H9 (cell line): ENCODE results near the gene GFRA1. TPM values are rescaled to one million over a fixed set of nuclear protein-coding genes. Genes with fewer than 3 reads are reported as not detected.

Source experiments
- DNase-seq: peaks from one replicate; pipeline ENCODE4 v3.0.0-alpha.2; 2017
- H2AFZ ChIP-seq: one replicate; pipeline ENCODE4 v1.6.1; 2013; ENCODE audit warnings: mild to moderate bottlenecking, low read length, control low read depth, moderate library complexity
- H2AK5ac ChIP-seq: 2 replicates; pipeline ENCODE4 v1.6.1; 2013; ENCODE audit warnings: low read length, control low read depth, mixed read lengths; ENCODE audit not compliant: insufficient read length
- H2BK120ac ChIP-seq: one replicate; pipeline ENCODE4 v1.6.1; 2013; ENCODE audit warnings: low read depth, mild to moderate bottlenecking, low read length, control low read depth, inconsistent platforms; ENCODE audit not compliant: poor library complexity, severe bottlenecking
- H2BK12ac ChIP-seq: 2 replicates; pipeline ENCODE4 v1.6.1; 2013; ENCODE audit warnings: low read length, control low read depth, mixed read lengths, low read depth; ENCODE audit not compliant: insufficient read length
- H2BK15ac ChIP-seq: 2 replicates; pipeline ENCODE4 v1.6.1; 2013; ENCODE audit warnings: low read depth, low read length, control low read depth
- H2BK20ac ChIP-seq: one replicate; pipeline ENCODE4 v1.6.1; 2013; ENCODE audit warnings: low read depth, mild to moderate bottlenecking, low read length, control low read depth, inconsistent platforms; ENCODE audit not compliant: poor library complexity, severe bottlenecking
- H2BK5ac ChIP-seq: 2 replicates; pipeline ENCODE4 v1.6.1; 2013; ENCODE audit warnings: low read length, control low read depth, mixed read lengths; ENCODE audit not compliant: insufficient read length
- H3K14ac ChIP-seq: 2 replicates; pipeline ENCODE4 v1.6.1; 2013; ENCODE audit warnings: low read length, control low read depth; ENCODE audit not compliant: insufficient read depth
- H3K18ac ChIP-seq: 2 replicates; pipeline ENCODE4 v1.6.1; 2013; ENCODE audit warnings: low read depth, mild to moderate bottlenecking, mixed read lengths, low read length, control low read depth; ENCODE audit not compliant: insufficient read length
- H3K23ac ChIP-seq: 2 replicates; pipeline ENCODE4 v1.6.1; 2013; ENCODE audit warnings: low read length, control low read depth, mixed read lengths, low read depth; ENCODE audit not compliant: insufficient read length
- H3K23me2 ChIP-seq: 2 replicates; pipeline ENCODE4 v1.6.1; 2013; ENCODE audit warnings: low read depth, mild to moderate bottlenecking, mixed read lengths, low read length, control low read depth; ENCODE audit not compliant: insufficient read length, poor library complexity, severe bottlenecking
- H3K27ac ChIP-seq: 2 replicates; pipeline ENCODE4 v1.5.1; 2013; ENCODE audit warnings: low read length, control low read depth, mixed read lengths, low read depth; ENCODE audit not compliant: insufficient read length
- H3K27me3 ChIP-seq: 2 replicates; pipeline ENCODE4 v1.6.1; 2013; ENCODE audit warnings: low read length, control low read depth, inconsistent platforms; ENCODE audit not compliant: insufficient read depth
- H3K4ac ChIP-seq: 2 replicates; pipeline ENCODE4 v1.6.1; 2013; ENCODE audit warnings: low read depth, mild to moderate bottlenecking, control low read depth, inconsistent platforms, low read length, moderate library complexity
- H3K4me1 ChIP-seq: 2 replicates; pipeline ENCODE4 v1.6.1; 2013; ENCODE audit warnings: low read length, control low read depth, inconsistent platforms; ENCODE audit not compliant: insufficient read depth
- H3K4me2 ChIP-seq: 2 replicates; pipeline ENCODE4 v1.6.1; 2013; ENCODE audit warnings: low read length, control low read depth, mixed read lengths; ENCODE audit not compliant: insufficient read length, insufficient read depth
- H3K56ac ChIP-seq: 2 replicates; pipeline ENCODE4 v1.6.1; 2013; ENCODE audit warnings: low read depth, mild to moderate bottlenecking, mixed read lengths, low read length, control low read depth; ENCODE audit not compliant: insufficient read length
- H3K79me1 ChIP-seq: 2 replicates; pipeline ENCODE4 v1.6.1; 2013; ENCODE audit warnings: low read depth, mild to moderate bottlenecking, moderate library complexity, low read length, control low read depth, inconsistent platforms; ENCODE audit not compliant: insufficient read depth, poor library complexity, severe bottlenecking
- H3K79me2 ChIP-seq: 2 replicates; pipeline ENCODE4 v1.6.1; 2013; ENCODE audit warnings: low read length, control low read depth, inconsistent platforms; ENCODE audit not compliant: insufficient read depth
- H3K9ac ChIP-seq: 2 replicates; pipeline ENCODE4 v1.6.1; 2013; ENCODE audit warnings: low read length, control low read depth, mixed read lengths; ENCODE audit not compliant: insufficient read length; ENCODE audit errors: extremely low read depth
- H3K9me3 ChIP-seq: one replicate; pipeline ENCODE4 v1.6.1; 2013; ENCODE audit warnings: low read depth, low read length, inconsistent platforms; ENCODE audit not compliant: control insufficient read depth
- H3T11ph ChIP-seq: one replicate; pipeline ENCODE4 v1.6.1; 2013; ENCODE audit warnings: mild to moderate bottlenecking, low read length, control low read depth, inconsistent platforms
- H4K20me1 ChIP-seq: one replicate; pipeline ENCODE4 v1.6.1; 2013; ENCODE audit not compliant: control insufficient read depth, insufficient read length, insufficient read depth
- H4K5ac ChIP-seq: 2 replicates; pipeline ENCODE4 v1.6.1; 2013; ENCODE audit warnings: low read depth, mild to moderate bottlenecking, mixed read lengths, low read length, control low read depth; ENCODE audit not compliant: insufficient read length
- H4K8ac ChIP-seq: replicated peaks from 2 replicates; pipeline ENCODE4 v1.6.1; 2013; ENCODE audit warnings: low read length, control low read depth, mixed read lengths, low read depth; ENCODE audit not compliant: insufficient read length
- H4K91ac ChIP-seq: 2 replicates; pipeline ENCODE4 v1.6.1; 2013; ENCODE audit warnings: low read depth, mild to moderate bottlenecking, moderate library complexity, mixed read lengths, low read length, control low read depth; ENCODE audit not compliant: insufficient read length
- H3K27ac Mint-ChIP-seq, 3 experiments: 2 replicates in 2 of 3; 3 replicates in 1 of 3; pipeline ENCODE4 v1.8.0; 2020 to 2021; ENCODE audit warnings: mixed read lengths in 3 of 3, mild to moderate bottlenecking in 1 of 3, moderate library complexity in 1 of 3
- H3K27me3 Mint-ChIP-seq: 2 replicates; pipeline ENCODE4 v1.8.0; 2021; ENCODE audit warnings: low read depth, mild to moderate bottlenecking, moderate library complexity, mixed read lengths
- H3K36me3 Mint-ChIP-seq, 3 experiments: 2 replicates in 2 of 3; 3 replicates in 1 of 3; pipeline ENCODE4 v1.8.0; 2020 to 2021; ENCODE audit warnings: low read depth in 3 of 3, mixed read lengths in 3 of 3; ENCODE audit not compliant: insufficient read depth in 1 of 3
- H3K4me1 Mint-ChIP-seq, 2 experiments: 2 replicates each; pipeline ENCODE4 v1.8.0; 2020; ENCODE audit warnings: mixed read lengths in 2 of 2
- H3K4me3 Mint-ChIP-seq, 2 experiments: 2 replicates in 1 of 2; 3 replicates in 1 of 2; pipeline ENCODE4 v1.8.0; 2020 to 2021; ENCODE audit warnings: mild to moderate bottlenecking in 2 of 2, mixed read lengths in 2 of 2, moderate library complexity in 1 of 2
- H3K9me3 Mint-ChIP-seq, 2 experiments: 2 replicates in 1 of 2; 3 replicates in 1 of 2; pipeline ENCODE4 v1.8.0; 2020; ENCODE audit warnings: mild to moderate bottlenecking in 2 of 2, mixed read lengths in 2 of 2, moderate library complexity in 1 of 2
- CTCF ChIP-seq: fragments of 200-600 bp; sonication (generic); conservative IDR thresholded peaks from 3 replicates; pipeline ENCODE4 v1.8.0; 2021; ENCODE audit warnings: antibody characterized with exemption, mild to moderate bottlenecking
- WGBS: extraction: QIAGEN DNeasy Blood & Tissue Kit; methylation state at CpG from one replicate; pipeline ENCODE4 v1.1.7; 2013; ENCODE audit warnings: missing lambda C conversion rate, low lambda C conversion rate, mixed read lengths; ENCODE audit not compliant: insufficient read length; ENCODE audit errors: extremely low coverage; 5-methylcytosine and 5-hydroxymethylcytosine counted together
- total RNA-seq: library from RNA; stranded (reverse); gene quantifications from 2 replicates; pipeline ENCODE4 v1.2.1, GENCODE V29; 2021

The GFRA1 gene
- total RNA-seq, 1 experiment from 2014 or later = 0.24 TPM

DNA sequence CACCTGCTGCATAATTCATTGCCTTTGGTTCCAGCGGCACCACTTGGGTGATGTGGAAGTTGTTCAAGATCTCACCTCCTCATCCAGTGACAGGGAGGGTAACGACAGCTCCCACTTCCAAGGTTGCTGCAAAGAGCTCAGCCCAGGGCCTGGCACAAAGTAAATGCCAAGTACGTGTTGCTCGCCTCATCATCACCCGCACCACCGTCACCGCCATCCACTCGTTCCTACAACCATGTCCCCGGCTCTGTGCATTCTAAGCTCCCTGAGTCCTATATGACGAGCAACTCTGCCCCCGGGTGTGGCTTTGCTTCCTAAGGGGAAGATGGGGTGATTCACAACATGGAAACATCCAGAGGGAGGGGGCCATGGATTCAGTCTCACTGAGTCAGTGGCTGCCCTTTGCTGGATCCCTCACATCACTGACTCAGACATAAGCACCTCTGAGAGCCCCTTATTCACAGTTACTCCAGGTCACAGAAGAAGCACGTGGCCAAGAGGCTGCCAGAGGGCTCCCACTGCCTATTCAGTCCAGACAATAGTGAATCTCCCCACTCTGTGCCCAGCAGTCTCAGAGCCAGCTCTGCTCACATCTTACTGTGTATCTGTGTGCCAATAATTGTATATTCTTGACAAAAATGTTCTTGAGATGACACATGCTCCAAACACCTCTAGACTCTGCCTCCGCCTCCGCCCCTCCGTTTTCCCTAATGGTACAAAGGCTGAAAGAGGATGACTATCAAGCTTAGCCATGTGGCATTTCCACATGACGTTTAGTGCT lies 159.1 kb downstream of the GFRA1 start:
- H2AK5ac ChIP-seq = no peak overlapping the region
- no peaks in the 10 kb centered on the region for H4K20me1 ChIP-seq
- no peaks in the 10 kb centered on the region for H3K79me1 ChIP-seq
- peaks cover 2 to 4% (median 3%) of the 10 kb centered on the region in 3 experiments; a peak in 5 of 7 replicates for H3K36me3 Mint-ChIP-seq
- H3K18ac ChIP-seq = no peak overlapping the region
- H3K27me3 Mint-ChIP-seq = peaks cover 17% of the 10 kb centered on the region
- no peak overlapping the region for H2BK120ac ChIP-seq
- WGBS = no CpG with 5 or more reads among the region's 16 CpGs
- H3K4me3 Mint-ChIP-seq = no peak overlapping the region
- H3K9me3 ChIP-seq = no peaks in the 10 kb centered on the region
- TF ChIP-seq CTCF = no peak
- no peak overlapping the region for H2BK20ac ChIP-seq
- DNase-seq = peak; percentile 15
- H3K14ac ChIP-seq = no peak overlapping the region
- H2AFZ ChIP-seq = no peak overlapping the region
- H3K79me2 ChIP-seq = no peaks in the 10 kb centered on the region
- peaks cover 0 to 2% of the 10 kb centered on the region in 2 experiments; a peak in 3 of 5 replicates for H3K9me3 Mint-ChIP-seq
- no peaks in the 10 kb centered on the region for H3K23me2 ChIP-seq
- no peak overlapping the region for H3K23ac ChIP-seq
- H3T11ph ChIP-seq = no peak overlapping the region
- no peak overlapping the region for H2BK12ac ChIP-seq
- no peaks in the 10 kb centered on the region for H3K4me1 ChIP-seq
- H3K27ac Mint-ChIP-seq = no peak overlapping the region
- H3K4ac ChIP-seq = no peak overlapping the region
- no peak overlapping the region for H4K8ac ChIP-seq
- no peak overlapping the region for H4K91ac ChIP-seq
- H3K27me3 ChIP-seq = no peaks in the 10 kb centered on the region
- no peak overlapping the region for H3K9ac ChIP-seq
- no peak overlapping the region for H4K5ac ChIP-seq
- H3K4me2 ChIP-seq = no peak overlapping the region
- no peak overlapping the region for H2BK5ac ChIP-seq
- H3K4me1 Mint-ChIP-seq = peaks cover 12 to 21% of the 10 kb centered on the region in 2 experiments
- H2BK15ac ChIP-seq = no peak overlapping the region
- H3K27ac ChIP-seq = no peak overlapping the region
- no peak overlapping the region for H3K56ac ChIP-seq
